GM12892 (cell line): ENCODE measurements around the gene CLEC2B.

ENCODE experiments used
- POLR2A ChIP-seq: IDR thresholded peaks from 2 replicates; pipeline ENCODE4 v1.6.1; 2011; ENCODE audit warnings: low read depth, low read length, control low read depth
- POLR2AphosphoS5 ChIP-seq: IDR thresholded peaks from 2 replicates; pipeline ENCODE4 v1.6.1; 2011; ENCODE audit warnings: low read depth, low read length, control low read depth
- TAF1 ChIP-seq: IDR thresholded peaks from 2 replicates; pipeline ENCODE4 v1.6.1; 2011; ENCODE audit warnings: low read depth, mild to moderate bottlenecking, control low read depth, low read length, borderline replicate concordance

DNA sequence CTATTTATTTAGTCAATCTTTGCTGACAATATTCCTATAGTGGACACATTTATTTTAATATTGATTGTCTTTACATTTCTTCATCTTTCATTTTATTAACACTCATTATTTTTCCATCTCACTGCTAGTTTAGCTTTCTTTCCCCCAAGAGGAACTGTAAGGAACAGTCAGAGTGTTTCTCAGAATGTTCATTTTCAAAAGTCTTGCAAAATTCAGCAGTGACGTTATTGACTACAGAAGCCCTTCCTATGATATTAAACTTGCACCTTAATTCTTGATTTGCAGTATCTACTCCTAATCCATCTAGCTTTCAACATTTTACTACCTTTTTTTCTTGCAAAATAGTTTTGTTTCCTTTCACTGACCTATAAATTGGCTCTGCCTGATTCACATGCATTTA is 13.0 kb downstream of the CLEC2B start:
- TF ChIP-seq POLR2A: no peak
- TF ChIP-seq POLR2AphosphoS5: no peak
- TF ChIP-seq TAF1: no peak
